Lower leg skin (tissue), 4 donors: ENCODE results near the gene POLK. TPM values are rescaled to one million over a fixed set of nuclear protein-coding genes. Genes with fewer than 3 reads are reported as not detected.

Experiments used
- DNase-seq, 2 donors: peaks; one replicate each; pipeline ENCODE4 v3.0.0-alpha.2; 2019; ENCODE audit warnings: low spot score in 2 of 2
- H3K4me3 ChIP-seq: fragments of 200-600 bp; sonication (generic); 2 replicates; pipeline ENCODE4 v1.5.1; 2017; ENCODE audit warnings: mild to moderate bottlenecking, low read depth; ENCODE audit not compliant: poor library complexity, severe bottlenecking
- POLR2A ChIP-seq, 2 donors: fragments of 450-650 bp; IDR thresholded peaks; one replicate each; pipeline ENCODE4 v1.6.1; 2016 to 2017; ENCODE audit warnings: antibody characterized with exemption in 2 of 2, mild to moderate bottlenecking in 1 of 2, moderate library complexity in 1 of 2
- WGBS, 2 donors: methylation state at CpG; one replicate each; pipeline ENCODE4 v1.1.5; 2018; 5-methylcytosine and 5-hydroxymethylcytosine counted together
- intact Hi-C: fragments of 100-400 bp; cut with DNase I; formaldehyde crosslinking; loops from one replicate; pipeline ENCODE4 v1.15.0; 2023; ENCODE audit warnings: low total_unique reads
- total RNA-seq, 4 donors: library from RNA; depleted of rRNA; stranded (reverse); fragments of >200 nt; gene quantifications; one replicate each; pipeline ENCODE4 v1.1.0, GENCODE V29; 2016
- TF ChIP-seq, protein P1 (sequence below), 3 donors: fragments of 450-650 bp; IDR thresholded peaks; one replicate each; pipeline ENCODE4 v1.5.1; 2016; ENCODE audit warnings: antibody characterized with exemption in 3 of 3, mild to moderate bottlenecking in 3 of 3, moderate library complexity in 2 of 3

The POLK gene
- total RNA-seq, 4 donors from 2014 or later: 18.0 to 24.9 (median 19.7) TPM

DNA sequence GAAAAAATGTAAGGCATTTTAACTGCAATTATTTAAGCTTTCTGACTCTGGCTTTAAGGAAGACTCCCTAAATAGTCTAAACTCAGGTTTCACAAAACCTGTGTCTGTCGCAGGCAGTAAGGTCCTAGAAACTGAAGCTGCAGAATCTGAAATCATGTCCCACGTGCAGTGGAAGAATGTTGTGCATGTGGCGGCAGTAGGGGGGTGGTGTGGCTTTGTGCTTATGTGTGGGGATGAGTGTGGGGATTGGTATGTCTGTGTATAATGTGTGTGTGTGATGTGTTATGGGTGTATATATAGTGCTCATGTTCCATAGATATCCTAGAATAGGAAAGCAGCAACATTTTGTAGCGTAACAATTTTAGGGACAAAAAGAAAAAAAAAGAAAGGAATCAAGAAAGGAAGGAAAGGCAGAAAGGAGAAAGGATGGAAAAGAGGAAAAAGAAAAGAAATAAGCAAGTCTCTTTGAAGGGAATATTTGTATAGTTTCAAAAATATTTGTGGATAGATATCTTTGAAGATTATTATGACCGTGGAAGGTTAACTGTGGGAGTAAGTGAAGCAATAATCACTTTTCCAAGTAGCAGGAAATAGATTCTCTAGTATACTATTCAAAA is 106.2 kb downstream of the POLK start:
- H3K4me3 ChIP-seq: no peak overlapping the region
- TF ChIP-seq POLR2A (IDR thresholded peaks at IDR 0.05): no peak
- TF ChIP-seq, protein P1, sequence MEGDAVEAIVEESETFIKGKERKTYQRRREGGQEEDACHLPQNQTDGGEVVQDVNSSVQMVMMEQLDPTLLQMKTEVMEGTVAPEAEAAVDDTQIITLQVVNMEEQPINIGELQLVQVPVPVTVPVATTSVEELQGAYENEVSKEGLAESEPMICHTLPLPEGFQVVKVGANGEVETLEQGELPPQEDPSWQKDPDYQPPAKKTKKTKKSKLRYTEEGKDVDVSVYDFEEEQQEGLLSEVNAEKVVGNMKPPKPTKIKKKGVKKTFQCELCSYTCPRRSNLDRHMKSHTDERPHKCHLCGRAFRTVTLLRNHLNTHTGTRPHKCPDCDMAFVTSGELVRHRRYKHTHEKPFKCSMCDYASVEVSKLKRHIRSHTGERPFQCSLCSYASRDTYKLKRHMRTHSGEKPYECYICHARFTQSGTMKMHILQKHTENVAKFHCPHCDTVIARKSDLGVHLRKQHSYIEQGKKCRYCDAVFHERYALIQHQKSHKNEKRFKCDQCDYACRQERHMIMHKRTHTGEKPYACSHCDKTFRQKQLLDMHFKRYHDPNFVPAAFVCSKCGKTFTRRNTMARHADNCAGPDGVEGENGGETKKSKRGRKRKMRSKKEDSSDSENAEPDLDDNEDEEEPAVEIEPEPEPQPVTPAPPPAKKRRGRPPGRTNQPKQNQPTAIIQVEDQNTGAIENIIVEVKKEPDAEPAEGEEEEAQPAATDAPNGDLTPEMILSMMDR (IDR thresholded peaks at IDR 0.05): no peak
- DNase-seq: no peak
- WGBS, 2 donors: 70 to 76% methylated on average over 5 of the region's 5 CpGs
- intact Hi-C loops: no loop called here

DNA sequence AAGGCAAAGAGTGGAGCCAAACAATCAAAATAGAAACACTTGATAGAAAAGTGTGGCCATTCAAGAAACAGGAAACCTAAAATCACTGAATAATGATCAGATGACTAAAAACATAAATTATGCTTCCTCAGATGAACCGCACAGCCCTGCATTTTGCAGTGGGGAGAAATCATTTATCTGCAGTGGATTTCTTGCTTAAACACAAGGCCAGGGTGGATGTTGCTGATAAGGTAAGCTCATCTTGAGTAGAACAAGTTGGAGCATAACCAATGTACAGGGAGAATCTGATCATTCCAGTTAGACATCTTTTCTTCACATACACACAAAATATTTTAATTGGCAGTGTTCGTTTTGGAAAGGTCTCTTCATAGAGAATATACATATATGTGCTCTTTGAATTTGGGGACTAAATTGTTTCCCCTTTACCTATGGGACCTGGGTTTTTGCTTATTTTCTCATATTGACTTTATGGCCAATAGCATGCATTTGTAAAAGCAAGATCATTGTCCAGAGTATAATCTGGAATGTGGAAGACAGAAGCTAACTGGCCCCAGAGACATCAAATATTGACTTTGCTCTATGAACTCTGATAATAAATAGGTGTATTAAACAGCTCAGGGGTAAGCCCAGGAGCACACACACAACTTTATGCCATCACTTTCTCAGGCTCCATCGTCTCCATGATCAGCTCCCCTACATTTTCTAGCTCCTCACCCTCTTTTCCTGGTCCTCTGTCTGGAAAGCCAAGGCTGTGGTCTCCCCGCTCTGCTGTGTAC is 108.7 kb downstream of the POLK start:
- no peak for DNase-seq
- TF ChIP-seq POLR2A (IDR thresholded peaks at IDR 0.05): no peak
- TF ChIP-seq, protein P1 (IDR thresholded peaks at IDR 0.05): no peak
- WGBS, 2 donors: 57 to 62% methylated on average over 4 of the region's 4 CpGs
- H3K4me3 ChIP-seq: no peak overlapping the region
- intact Hi-C loops: no loop called here

- intact Hi-C loops: no loop called here
- H3K4me3 ChIP-seq: no peak overlapping the region
- DNase-seq: no peak
- WGBS, 2 donors: 50 to 58% methylated on average over 4 of the region's 4 CpGs
- TF ChIP-seq, protein P1 (IDR thresholded peaks at IDR 0.05): no peak
- no peak for TF ChIP-seq POLR2A (IDR thresholded peaks at IDR 0.05)
Observed at GRCh38 chr5:75622564-75622963, 110.9 kb downstream of the POLK start.

DNA sequence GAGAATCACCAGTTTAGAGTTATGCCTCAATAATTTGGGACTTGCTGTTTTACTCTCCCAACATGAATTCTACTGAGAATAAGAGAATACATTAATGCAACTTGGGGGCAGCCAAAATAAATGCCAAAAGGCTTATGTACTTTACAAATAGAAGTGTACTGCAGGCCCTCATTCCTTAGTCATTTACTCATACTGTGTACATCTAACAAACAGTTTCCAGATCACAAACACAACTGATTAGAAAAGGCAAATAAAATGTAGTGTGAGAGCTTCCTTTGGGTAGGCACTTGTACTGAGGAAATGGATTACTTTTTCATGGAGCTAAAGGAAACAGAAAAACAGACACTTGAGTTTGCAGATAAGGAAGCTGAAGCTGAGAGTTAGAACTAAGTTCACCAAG is 112.2 kb downstream of the POLK start:
- no peak overlapping the region for H3K4me3 ChIP-seq
- no peak for DNase-seq
- intact Hi-C loops: no loop called here
- TF ChIP-seq, protein P1 (IDR thresholded peaks at IDR 0.05): no peak
- TF ChIP-seq POLR2A (IDR thresholded peaks at IDR 0.05): no peak

GRCh38 chr5:75626959-75627358 is 115.3 kb downstream of the POLK start:
- intact Hi-C loops: no loop called here
- no peak for DNase-seq
- H3K4me3 ChIP-seq: no peak overlapping the region
- no peak for TF ChIP-seq POLR2A (IDR thresholded peaks at IDR 0.05)
- TF ChIP-seq, protein P1 (IDR thresholded peaks at IDR 0.05): no peak
